VCaP (cell line): ENCODE results near the gene CTNND1.
A peak's percentile ranks its signal among the peaks of the same experiment; 100 is the strongest.

Experiments used
- H3K27ac ChIP-seq: fragments of 450-650 bp; 2 replicates; pipeline ENCODE4 v1.5.1; 2017
- CTCF ChIP-seq: fragments of 450-650 bp; conservative IDR thresholded peaks from 2 replicates; pipeline ENCODE4 v1.5.1; 2017; ENCODE audit warnings: mild to moderate bottlenecking, moderate library complexity

CTNND1 gene

GRCh38 chr11:57751176-57751575 is 10.4 kb upstream of the CTNND1 start:
- TF ChIP-seq CTCF: no peak
- peak overlapping the region; percentile 68 for H3K27ac ChIP-seq

GRCh38 chr11:57751676-57752253 is 9.8 kb upstream of the CTNND1 start, which contains the start of gene BTBD18:
Gene BTBD18 (minus strand): TSS chr11:57751819. CDS start chr11:57751188, 631 bp downstream.
- TF ChIP-seq CTCF: peak; percentile 86
- peak within 1 kb of the TSS; percentile 68 for H3K27ac ChIP-seq

DNA sequence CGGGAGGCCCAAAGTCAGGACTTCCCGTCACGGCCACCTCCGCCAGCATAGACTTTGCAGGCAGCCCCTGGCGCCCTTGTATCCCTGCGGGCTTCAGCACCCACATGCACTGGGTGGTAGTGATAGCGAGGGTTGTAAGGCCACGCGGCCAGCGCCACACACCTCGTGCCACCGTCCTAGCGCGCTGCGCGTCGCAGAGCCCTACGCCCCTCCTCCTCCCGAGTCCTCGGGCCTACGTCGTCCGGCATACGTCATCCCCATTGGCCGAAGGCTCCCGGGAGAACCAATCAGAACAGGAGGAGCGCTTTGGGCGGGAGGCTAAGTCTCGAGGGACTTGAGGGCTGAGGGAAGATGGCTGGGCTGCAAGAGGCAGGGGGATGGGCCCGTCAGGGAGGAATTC is 8.6 kb upstream of the CTNND1 start:
- no peak for TF ChIP-seq CTCF
- H3K27ac ChIP-seq: peak overlapping the region; percentile 68; the same call in 1 of the 2 replicates

- TF ChIP-seq CTCF: no peak
- no peak overlapping the region; the same call in 1 of the 2 replicates for H3K27ac ChIP-seq
Measured at GRCh38 chr11:57758174-57758573, 3.4 kb upstream of the CTNND1 start.

GRCh38 chr11:57762235-57762861 is 746 bp downstream of the CTNND1 start:
- H3K27ac ChIP-seq: peak overlapping the region; percentile 94

DNA sequence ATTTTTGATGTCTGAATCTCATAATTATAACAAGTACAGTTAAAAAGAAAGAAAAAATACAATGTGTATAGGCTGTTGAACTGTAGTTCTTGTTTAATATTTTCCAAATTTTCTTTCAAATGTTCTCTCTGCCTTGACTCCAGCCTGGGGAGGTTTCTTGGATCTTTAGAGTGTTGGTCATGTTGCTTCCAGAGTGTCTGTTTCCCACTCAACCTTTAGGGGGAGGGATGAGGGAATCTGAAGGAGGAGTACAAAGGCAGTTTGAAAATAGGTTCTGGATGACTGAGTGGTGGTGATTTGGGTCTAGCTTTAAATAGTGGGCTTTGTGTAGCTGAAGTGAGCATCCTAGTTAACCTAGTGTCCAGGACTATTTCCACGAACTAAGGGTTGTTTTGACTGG is 2.0 kb downstream of the CTNND1 start:
- H3K27ac ChIP-seq: peak overlapping the region; percentile 94
- TF ChIP-seq CTCF: peak; percentile 44

More at GRCh38 chr11:57762235-57762861, 746 bp downstream of the CTNND1 start:
- TF ChIP-seq CTCF: no peak

GRCh38 chr11:57764021-57764420 is 2.4 kb downstream of the CTNND1 start:
- H3K27ac ChIP-seq: peak overlapping the region; percentile 94
- TF ChIP-seq CTCF: no peak
